C4-2B (cell line): ENCODE results near the gene KRTAP4-5.

Source experiments
- CTCF ChIP-seq: fragments of 450-650 bp; conservative IDR thresholded peaks from 2 replicates; pipeline ENCODE4 v1.5.1; 2017; ENCODE audit warnings: mild to moderate bottlenecking
- ZFX ChIP-seq: fragments of 450-650 bp; IDR thresholded peaks from 2 replicates; pipeline ENCODE4 v1.6.1; 2017

- TF ChIP-seq CTCF (no peak), ZFX (no peak)
These were observed 401 bp upstream of the KRTAP4-5 start for GRCh38 chr17:41150026-41150425.
